Measurements from ENCODE around the gene SNRPB. TPM values are rescaled to one million over a fixed set of nuclear protein-coding genes. Genes with fewer than 3 reads are reported as not detected.

SNRPB gene
- total and polyA plus RNA-seq, 2 of the 13 experiments (the other 11 are each of a cell fraction or from before 2014, with no cell fraction given) = 473 to 844 TPM

GRCh38 chr20:2470423-2471193, at the start of gene SNRPB (continued):
- TF ChIP-seq ZNF18 (CRISPR knock-in tag; IDR thresholded peaks at IDR 0.05; ENCODE audit: insufficient replicate concordance) = peak; percentile 98
- peak; percentile 99 for TF ChIP-seq ZNF274 (CRISPR knock-in tag; IDR thresholded peaks at IDR 0.05)
- peak; percentile 13; the same call in 1 of the 2 replicates for TF ChIP-seq MAFF (IDR thresholded peaks at IDR 0.05; ENCODE audit: low read depth, low read length)
- peak; percentile 98; the same call in 1 of the 2 replicates for TF ChIP-seq ZNF563 (CRISPR knock-in tag; IDR thresholded peaks at IDR 0.05)
- peak; percentile 99 for TF ChIP-seq ZSCAN31 (CRISPR knock-in tag; IDR thresholded peaks at IDR 0.05; ENCODE audit: low read depth)
- peak; percentile 73 for TF ChIP-seq SKI (IDR thresholded peaks at IDR 0.05; ENCODE audit: partially characterized antibody)
- TF ChIP-seq SP5 (CRISPR knock-in tag; IDR thresholded peaks at IDR 0.05; ENCODE audit: borderline replicate concordance, low read depth) = peak; percentile 87
- peak; percentile 100 for TF ChIP-seq E2F2 (CRISPR knock-in tag; IDR thresholded peaks at IDR 0.05; ENCODE audit: borderline replicate concordance)
- TF ChIP-seq ZFYVE20 (CRISPR knock-in tag; IDR thresholded peaks at IDR 0.05; ENCODE audit: borderline replicate concordance, low read depth) = peak; percentile 83; the same call in 1 of the 2 replicates
- TF ChIP-seq ZNF878 (CRISPR knock-in tag; IDR thresholded peaks at IDR 0.05) = peak; percentile 99
- peak; percentile 94 for TF ChIP-seq MZF1 (CRISPR knock-in tag; IDR thresholded peaks at IDR 0.05; ENCODE audit: borderline replicate concordance)
- peak; percentile 99 for TF ChIP-seq SALL1 (CRISPR knock-in tag; IDR thresholded peaks at IDR 0.05)
- TF ChIP-seq PBX3 (CRISPR knock-in tag; IDR thresholded peaks at IDR 0.05; ENCODE audit: borderline replicate concordance) = peak; percentile 80
- peak; percentile 98 for TF ChIP-seq ARNT2 (CRISPR knock-in tag; IDR thresholded peaks at IDR 0.05; ENCODE audit: low read depth)
- peak; percentile 100 for TF ChIP-seq ZNF547 (CRISPR knock-in tag; IDR thresholded peaks at IDR 0.05)
- TF ChIP-seq ZNF781 (CRISPR knock-in tag; IDR thresholded peaks at IDR 0.05; ENCODE audit: borderline replicate concordance, not compliant biosample characterization) = peak; percentile 99
- TF ChIP-seq ZBTB25 (CRISPR knock-in tag; IDR thresholded peaks at IDR 0.05) = peak; percentile 99
- TF ChIP-seq MED13 (CRISPR knock-in tag; IDR thresholded peaks at IDR 0.05) = peak; percentile 82
- 0 out of 2 replicates have a peak, but pooled peaks have one; percentile 76 for TF ChIP-seq FUBP1 (CRISPR knock-in tag; IDR thresholded peaks at IDR 0.05; ENCODE audit: borderline replicate concordance)
- TF ChIP-seq EEA1 (CRISPR knock-in tag; IDR thresholded peaks at IDR 0.05; ENCODE audit: borderline replicate concordance) = peak; percentile 96
